Measurements from ENCODE around the gene TLE7. TPM values are rescaled to one million over a fixed set of nuclear protein-coding genes. Genes with fewer than 3 reads are reported as not detected.

The TLE7 gene
- total and polyA plus RNA-seq, 11 donors, result not detected

- DNase-seq (no peak), ATAC-seq (no peak)
- intact Hi-C loops (cut with DNase I), result no loop called here
- no peaks in the 10 kb centered on the region for H3K4me1 ChIP-seq
- H3K27me3 ChIP-seq, result no peaks in the 10 kb centered on the region
- WGBS, 4 donors, result 63 to 71% (median 65%) methylated on average over 2 of the region's 2 CpGs
- no peaks in the 10 kb centered on the region for H3K9me3 ChIP-seq
- no peak overlapping the region for H3K4me3 ChIP-seq
- no peak overlapping the region for H3K27ac ChIP-seq
- peaks cover 0 to 48% (median 32%) of the 10 kb centered on the region in 9 donors for H3K36me3 ChIP-seq
- no peak for TF ChIP-seq CTCF (IDR thresholded peaks at IDR 0.05)
- no peak for TF ChIP-seq POLR2A (IDR thresholded peaks at IDR 0.05)
These were observed 30.2 kb upstream of the TLE7 start for GRCh38 chr16:71472051-71472450.

GRCh38 chr16:71467810-71468209, 26.0 kb upstream of the TLE7 start:
- 22 to 30% (median 26%) methylated on average over 9 of the region's 9 CpGs for WGBS, 4 donors
- no peak for DNase-seq
- H3K4me3 ChIP-seq, result no peak overlapping the region
- H3K27ac ChIP-seq, result no peak overlapping the region
- H3K27me3 ChIP-seq, result no peaks in the 10 kb centered on the region
- H3K4me1 ChIP-seq, result peaks cover 0 to 1% (median 0%) of the 10 kb centered on the region in 12 donors
- intact Hi-C loops (cut with DNase I), result no loop called here
- H3K9me3 ChIP-seq, result no peaks in the 10 kb centered on the region
- ATAC-seq, result peak in 1 of 4 donors; percentile 36
- H3K36me3 ChIP-seq, result peaks cover 0 to 12% (median 0%) of the 10 kb centered on the region in 9 donors
- TF ChIP-seq POLR2A (IDR thresholded peaks at IDR 0.05) (no peak), CTCF (IDR thresholded peaks at IDR 0.05) (no peak)

- intact Hi-C loops (cut with DNase I), result no loop called here
- Histone ChIP-seq H3K27ac (no peak overlapping the region), H3K36me3 (no peaks in the 10 kb centered on the region), H3K27me3 (no peaks in the 10 kb centered on the region), H3K4me1 (peaks cover 0 to 23% (median 12%) of the 10 kb centered on the region in 12 donors), H3K9me3 (no peaks in the 10 kb centered on the region), H3K4me3 (no peak overlapping the region)
- TF ChIP-seq POLR2A (IDR thresholded peaks at IDR 0.05), result no peak
- TF ChIP-seq CTCF (IDR thresholded peaks at IDR 0.05), result no peak
- no peak for DNase-seq
- no peak for ATAC-seq
- WGBS, 4 donors, result 48 to 64% (median 53%) methylated on average over 1 of the region's 1 CpG
These were observed 22.4 kb upstream of the TLE7 start for GRCh38 chr16:71464231-71464630.

GRCh38 chr16:71461686-71462648, 20.1 kb upstream of the TLE7 start, which contains the start of gene ZNF23:
TSS of gene ZNF23 (minus strand) at chr16:71462247. CDS start at chr16:71456796, 5,451 bp downstream.
- peak; percentile 88 to 95 (median 88) for DNase-seq
- H3K4me3 ChIP-seq, result peak within 1 kb of the TSS; percentile 60 to 99 (median 90)
- no peaks in the 10 kb centered on the region for H3K9me3 ChIP-seq
- H3K27me3 ChIP-seq, result no peaks in the 10 kb centered on the region
- peaks cover 0 to 23% (median 12%) of the 10 kb centered on the region in 12 donors for H3K4me1 ChIP-seq
- ATAC-seq, result peak; percentile 98 to 100 (median 99)
- 0 to 1% (median 0%) methylated on average over 29 to 52 of the region's 52 CpGs for WGBS, 4 donors
- intact Hi-C loops (cut with DNase I), result loop anchor here (1.0 to 2.0 kb wide), 3 partner anchors 21 to 23 kb away; no protein-coding TSS in a partner anchor
- TF ChIP-seq POLR2A (IDR thresholded peaks at IDR 0.05) (peak in 1 of 2 donors; percentile 75), CTCF (IDR thresholded peaks at IDR 0.05) (peak in 3 of 12 donors; percentile 8 to 24 (median 23))
- peak within 1 kb of the TSS; percentile 14 to 94 (median 88) for H3K27ac ChIP-seq
- no peaks in the 10 kb centered on the region for H3K36me3 ChIP-seq

Measured in heart left ventricle (tissue), 16 donors.